Thoracic aorta (tissue), 2 donors: Measurements from ENCODE around the gene BPIFB2. TPM values are rescaled to one million over a fixed set of nuclear protein-coding genes. Genes with fewer than 3 reads are reported as not detected.

Experiments used
- ATAC-seq: fragments of 150-250 bp; one replicate; pipeline ENCODE4 v1.8.0; 2017; ENCODE audit warnings: low read depth; ENCODE audit not compliant: insufficient number of reproducible peaks, low FRiP score
- DNase-seq: peaks from one replicate; pipeline ENCODE4 v3.0.0-alpha.2; 2020; ENCODE audit warnings: low spot score
- H3K27ac ChIP-seq, 2 donors: fragments of 200-600 bp; sonication (generic); 1 replicate in 1 of 2; 2 replicates in 1 of 2; pipeline ENCODE4 v1.5.1; 2016; ENCODE audit warnings: mild to moderate bottlenecking in 2 of 2, moderate library complexity in 2 of 2
- H3K27me3 ChIP-seq: fragments of 200-600 bp; sonication (generic); replicated peaks from 2 replicates; pipeline ENCODE4 v1.6.0; 2016; ENCODE audit warnings: mild to moderate bottlenecking; ENCODE audit not compliant: insufficient read depth
- H3K36me3 ChIP-seq: fragments of 200-600 bp; sonication (generic); one replicate; pipeline ENCODE4 v1.5.1; 2016
- H3K4me1 ChIP-seq, 2 donors: fragments of 200-600 bp; sonication (generic); 1 replicate in 1 of 2; 2 replicates in 1 of 2; pipeline versions ENCODE4 v1.5.1 to v1.6.0; 2016; ENCODE audit warnings: low read depth in 2 of 2, mild to moderate bottlenecking in 1 of 2; ENCODE audit not compliant: control insufficient read depth in 1 of 2
- H3K4me3 ChIP-seq: fragments of 200-600 bp; sonication (generic); 2 replicates; pipeline ENCODE4 v1.5.1; 2016; ENCODE audit warnings: mild to moderate bottlenecking
- H3K9me3 ChIP-seq: fragments of 200-600 bp; sonication (generic); 2 replicates; pipeline ENCODE4 v1.5.1; 2016
- total RNA-seq, 2 donors: library from RNA; depleted of rRNA; stranded (reverse); fragments of >200 nt; gene quantifications; one replicate each; pipeline versions ENCODE4 v1.1.0 to v1.2.3, GENCODE V29; 2016
- TF ChIP-seq, protein P1 (sequence below): fragments of 200-600 bp; sonication (generic); IDR thresholded peaks from one replicate; pipeline ENCODE4 v1.5.1; 2019; ENCODE audit warnings: antibody characterized with exemption

The BPIFB2 gene
- total RNA-seq, 2 donors from 2014 or later, result not detected

DNA sequence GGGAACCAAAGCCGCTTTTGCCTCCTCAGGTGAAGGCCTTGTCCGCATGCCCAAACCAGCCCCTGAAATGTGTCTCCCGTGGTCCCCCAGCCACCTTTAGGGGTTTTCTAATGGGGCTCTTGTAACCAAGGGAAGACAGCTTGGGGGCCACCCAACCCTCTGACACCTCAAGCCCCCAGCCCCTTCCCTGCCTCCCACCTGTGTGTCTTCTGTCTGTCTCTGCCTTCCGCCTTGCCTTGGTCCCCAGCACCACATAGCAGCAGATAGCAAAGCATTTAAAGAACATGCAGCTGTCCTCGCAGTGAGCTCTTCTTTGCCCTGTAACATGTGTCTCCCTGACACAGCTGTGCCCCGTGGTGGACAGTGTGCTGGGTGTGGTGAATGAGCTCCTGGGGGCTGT lies 55.8 kb downstream of the BPIFB2 start:
- Histone ChIP-seq H3K9me3 (no peaks in the 10 kb centered on the region), H3K27ac (no peak overlapping the region), H3K27me3 (no peaks in the 10 kb centered on the region), H3K36me3 (no peaks in the 10 kb centered on the region), H3K4me3 (no peak overlapping the region), H3K4me1 (no peaks in the 10 kb centered on the region)
- DNase-seq (no peak), ATAC-seq (no peak)
- TF ChIP-seq, protein P1, sequence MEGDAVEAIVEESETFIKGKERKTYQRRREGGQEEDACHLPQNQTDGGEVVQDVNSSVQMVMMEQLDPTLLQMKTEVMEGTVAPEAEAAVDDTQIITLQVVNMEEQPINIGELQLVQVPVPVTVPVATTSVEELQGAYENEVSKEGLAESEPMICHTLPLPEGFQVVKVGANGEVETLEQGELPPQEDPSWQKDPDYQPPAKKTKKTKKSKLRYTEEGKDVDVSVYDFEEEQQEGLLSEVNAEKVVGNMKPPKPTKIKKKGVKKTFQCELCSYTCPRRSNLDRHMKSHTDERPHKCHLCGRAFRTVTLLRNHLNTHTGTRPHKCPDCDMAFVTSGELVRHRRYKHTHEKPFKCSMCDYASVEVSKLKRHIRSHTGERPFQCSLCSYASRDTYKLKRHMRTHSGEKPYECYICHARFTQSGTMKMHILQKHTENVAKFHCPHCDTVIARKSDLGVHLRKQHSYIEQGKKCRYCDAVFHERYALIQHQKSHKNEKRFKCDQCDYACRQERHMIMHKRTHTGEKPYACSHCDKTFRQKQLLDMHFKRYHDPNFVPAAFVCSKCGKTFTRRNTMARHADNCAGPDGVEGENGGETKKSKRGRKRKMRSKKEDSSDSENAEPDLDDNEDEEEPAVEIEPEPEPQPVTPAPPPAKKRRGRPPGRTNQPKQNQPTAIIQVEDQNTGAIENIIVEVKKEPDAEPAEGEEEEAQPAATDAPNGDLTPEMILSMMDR, result no peak

DNA sequence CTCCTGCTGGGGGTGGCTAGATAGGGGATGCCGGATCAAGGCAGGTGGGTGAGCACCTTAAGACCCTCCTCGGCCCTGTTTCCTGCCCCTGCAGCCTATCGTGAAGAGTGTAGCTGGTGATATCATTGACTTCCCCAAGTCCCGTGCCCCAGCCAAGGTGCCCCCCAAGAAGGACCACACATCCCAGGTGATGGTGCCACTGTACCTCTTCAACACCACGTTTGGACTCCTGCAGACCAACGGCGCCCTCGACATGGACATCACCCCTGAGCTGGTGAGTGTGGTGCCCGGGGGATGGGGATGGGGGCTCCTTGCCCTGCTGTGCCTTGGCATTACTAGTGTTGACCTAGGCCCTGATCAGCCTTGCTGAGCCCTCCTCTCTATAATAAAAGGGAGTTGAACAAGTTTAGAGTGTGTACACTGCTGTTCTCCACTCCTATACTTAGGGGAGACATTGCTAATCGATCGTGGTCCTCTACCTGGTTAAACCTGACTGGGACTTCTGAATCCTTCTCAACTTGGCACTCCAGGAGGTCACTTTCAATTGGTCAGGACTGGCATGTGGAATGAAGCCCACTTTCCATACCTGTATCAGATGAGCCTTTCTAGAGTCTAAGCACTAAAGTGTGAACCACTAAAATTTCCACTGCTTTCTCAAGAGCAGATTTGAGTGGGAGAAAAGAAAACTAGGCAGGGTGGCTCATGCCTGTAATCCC lies 57.2 kb downstream of the BPIFB2 start:
- Histone ChIP-seq H3K27me3 (no peaks in the 10 kb centered on the region), H3K4me3 (no peak overlapping the region), H3K4me1 (no peaks in the 10 kb centered on the region), H3K9me3 (no peaks in the 10 kb centered on the region), H3K27ac (no peak overlapping the region), H3K36me3 (no peaks in the 10 kb centered on the region)
- DNase-seq (no peak), ATAC-seq (no peak)
- TF ChIP-seq, protein P1, result no peak

DNA sequence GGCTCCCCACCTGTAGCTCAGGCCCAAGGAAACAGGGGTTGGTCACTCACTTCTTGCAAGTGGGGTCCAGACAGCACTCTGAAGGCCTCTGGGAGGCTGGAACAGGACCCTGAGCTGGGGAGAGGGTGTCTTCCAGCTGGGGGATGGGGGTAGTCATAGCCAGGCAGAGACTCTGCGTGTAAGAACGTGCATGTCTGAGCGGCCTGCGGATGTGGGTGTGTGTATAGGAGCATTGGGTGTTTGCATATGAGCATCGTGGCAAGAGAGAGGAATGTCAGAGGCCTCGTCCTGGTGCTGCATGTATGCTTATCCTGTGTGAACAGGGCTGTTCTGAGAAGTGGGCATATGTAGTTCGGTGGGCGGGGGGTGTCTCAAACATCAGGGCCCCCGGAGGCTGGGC lies 58.3 kb downstream of the BPIFB2 start:
- Histone ChIP-seq H3K4me3 (no peak overlapping the region), H3K36me3 (no peaks in the 10 kb centered on the region), H3K9me3 (no peaks in the 10 kb centered on the region), H3K4me1 (no peaks in the 10 kb centered on the region), H3K27me3 (no peaks in the 10 kb centered on the region), H3K27ac (no peak overlapping the region)
- DNase-seq, result no peak
- TF ChIP-seq, protein P1, result no peak
- no peak for ATAC-seq

DNA sequence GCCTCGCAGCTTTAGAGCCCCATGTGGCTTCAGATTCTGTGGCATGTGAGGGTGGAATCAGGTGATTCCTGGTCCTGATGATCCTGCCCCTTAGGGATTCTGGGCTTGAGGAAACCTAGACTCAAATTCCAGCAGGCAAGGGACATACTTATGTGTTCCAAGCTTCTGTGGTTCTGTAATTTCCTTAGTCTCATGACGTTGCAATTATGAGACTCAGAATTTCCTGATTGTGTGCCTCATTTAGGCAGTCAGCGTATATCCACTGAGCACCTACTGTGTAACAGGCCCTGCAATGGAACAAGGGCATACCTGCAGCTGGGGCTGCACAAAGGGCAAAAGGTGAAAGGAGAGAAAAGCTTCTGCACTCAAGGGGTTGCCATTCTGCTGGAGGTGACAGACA lies 60.3 kb downstream of the BPIFB2 start:
- H3K27ac ChIP-seq, result no peak overlapping the region
- DNase-seq, result no peak
- no peaks in the 10 kb centered on the region for H3K4me1 ChIP-seq
- no peaks in the 10 kb centered on the region for H3K27me3 ChIP-seq
- no peak for ATAC-seq
- no peaks in the 10 kb centered on the region for H3K36me3 ChIP-seq
- TF ChIP-seq, protein P1, result no peak
- no peak overlapping the region for H3K4me3 ChIP-seq
- H3K9me3 ChIP-seq, result no peaks in the 10 kb centered on the region

DNA sequence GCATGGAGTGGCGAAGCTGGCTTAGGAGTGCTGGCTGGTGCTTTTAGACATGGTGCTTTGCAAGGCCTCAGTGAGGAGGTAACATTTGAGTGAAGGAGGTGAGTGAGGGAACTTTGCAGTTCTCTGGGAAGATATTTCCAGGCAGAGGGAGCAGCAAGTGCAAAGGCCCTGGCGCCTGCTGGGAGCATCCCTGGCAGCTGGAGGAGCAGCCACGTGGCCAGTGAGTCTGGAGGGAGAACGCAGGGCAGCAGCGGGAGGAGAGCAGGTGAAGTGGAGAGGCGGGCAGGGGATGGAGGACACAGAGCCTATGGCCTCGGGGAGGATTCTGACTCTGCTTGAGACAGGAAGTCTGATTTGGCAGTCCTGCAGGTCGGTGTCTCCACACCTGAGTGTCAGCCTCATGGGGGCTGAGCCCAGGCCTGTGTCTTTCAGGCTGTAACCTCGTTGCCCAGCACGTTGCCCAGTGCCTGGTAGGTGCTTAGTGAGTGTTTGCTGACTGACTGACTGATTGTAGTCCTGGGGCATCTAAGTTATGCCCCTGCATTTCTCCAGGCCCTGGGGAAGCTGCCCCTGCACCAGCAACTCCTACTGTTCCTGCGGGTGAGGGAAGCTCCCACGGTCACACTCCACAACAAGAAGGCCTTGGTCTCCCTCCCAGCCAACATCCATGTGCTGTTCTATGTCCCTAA lies 60.9 kb downstream of the BPIFB2 start:
- no peaks in the 10 kb centered on the region for H3K36me3 ChIP-seq
- DNase-seq (no peak), ATAC-seq (no peak)
- H3K4me1 ChIP-seq, result no peaks in the 10 kb centered on the region
- no peaks in the 10 kb centered on the region for H3K27me3 ChIP-seq
- TF ChIP-seq, protein P1, result no peak
- no peaks in the 10 kb centered on the region for H3K9me3 ChIP-seq
- H3K4me3 ChIP-seq, result no peak overlapping the region
- H3K27ac ChIP-seq, result no peak overlapping the region
